HG03520 (cell line): ENCODE data around the gene RGS12.

Experiments used
- ATAC-seq: cut with Tn5 transposase; IDR thresholded peaks from one replicate; pipeline ENCODE4 v1.9.1; 2021; ENCODE audit warnings: mild to moderate bottlenecking, moderate library complexity; ENCODE audit not compliant: unreplicated experiment

Gene RGS12

GRCh38 chr4:3307486-3307885, 14.7 kb downstream of the RGS12 start:
- no peak for ATAC-seq

- ATAC-seq = no peak
These were observed 15.2 kb downstream of the RGS12 start for GRCh38 chr4:3307891-3308575.

DNA sequence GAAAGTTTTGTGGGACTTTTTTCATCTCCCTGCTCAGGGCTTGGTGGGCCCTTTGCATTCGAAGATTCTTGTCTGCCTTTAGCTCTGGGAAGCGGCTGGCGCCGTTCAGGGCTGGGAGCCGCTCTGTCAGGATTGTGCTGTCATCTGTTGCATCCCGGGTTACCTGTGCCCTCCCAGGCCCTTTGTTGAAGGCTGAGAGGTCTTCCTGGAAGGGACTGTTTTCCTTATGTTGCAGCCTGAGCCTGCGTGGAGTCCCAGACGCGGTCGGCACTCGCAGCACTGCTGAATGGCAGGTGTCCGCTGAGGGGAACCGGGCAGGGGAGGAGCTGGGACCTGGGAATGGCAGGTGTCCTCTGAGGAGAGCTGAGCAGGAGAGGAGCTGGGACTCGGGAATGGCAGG, 15.9 kb downstream of the RGS12 start:
- no peak for ATAC-seq

- no peak for ATAC-seq
These were observed 17.7 kb downstream of the RGS12 start for GRCh38 chr4:3310301-3311094.

DNA sequence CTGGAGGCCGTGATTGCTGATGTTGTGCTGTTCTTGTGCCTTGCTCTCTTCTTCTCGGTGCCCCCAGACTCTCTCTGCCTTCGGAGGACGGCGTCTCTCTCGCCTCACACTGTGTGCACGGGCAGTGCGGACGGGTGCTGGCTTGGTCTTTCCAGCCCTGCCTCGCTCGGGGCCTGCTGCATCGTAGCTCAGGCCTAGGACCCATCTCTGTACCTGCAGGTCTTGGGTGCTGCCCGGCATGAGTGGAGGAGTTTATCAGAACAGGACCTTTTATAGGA, 18.2 kb downstream of the RGS12 start:
- ATAC-seq = no peak

- no peak for ATAC-seq
These were observed 18.8 kb downstream of the RGS12 start for GRCh38 chr4:3311489-3312171.

DNA sequence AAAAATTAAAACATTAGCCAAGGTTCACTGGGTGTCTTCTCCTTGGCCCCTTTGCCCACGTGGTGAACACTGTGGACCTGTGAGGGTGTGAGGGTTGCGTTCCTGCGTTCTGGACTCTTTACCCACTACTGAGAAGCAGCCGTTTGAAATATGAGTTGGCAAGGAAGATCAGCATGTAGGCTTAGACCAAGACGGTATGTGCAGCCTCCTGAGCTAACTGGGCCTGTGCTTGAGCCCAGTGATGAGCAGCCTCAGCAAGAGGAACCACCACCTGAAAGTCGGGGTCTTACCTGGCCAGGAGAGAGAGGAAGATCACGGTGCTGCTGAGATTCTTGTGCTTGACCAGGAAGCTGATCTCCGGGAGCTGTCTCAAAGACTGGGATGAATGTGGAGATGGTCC, 19.5 kb downstream of the RGS12 start:
- no peak for ATAC-seq

GRCh38 chr4:3313139-3313538, 20.3 kb downstream of the RGS12 start:
- no peak for ATAC-seq

GRCh38 chr4:3313556-3314228, 20.9 kb downstream of the RGS12 start:
- no peak for ATAC-seq

DNA sequence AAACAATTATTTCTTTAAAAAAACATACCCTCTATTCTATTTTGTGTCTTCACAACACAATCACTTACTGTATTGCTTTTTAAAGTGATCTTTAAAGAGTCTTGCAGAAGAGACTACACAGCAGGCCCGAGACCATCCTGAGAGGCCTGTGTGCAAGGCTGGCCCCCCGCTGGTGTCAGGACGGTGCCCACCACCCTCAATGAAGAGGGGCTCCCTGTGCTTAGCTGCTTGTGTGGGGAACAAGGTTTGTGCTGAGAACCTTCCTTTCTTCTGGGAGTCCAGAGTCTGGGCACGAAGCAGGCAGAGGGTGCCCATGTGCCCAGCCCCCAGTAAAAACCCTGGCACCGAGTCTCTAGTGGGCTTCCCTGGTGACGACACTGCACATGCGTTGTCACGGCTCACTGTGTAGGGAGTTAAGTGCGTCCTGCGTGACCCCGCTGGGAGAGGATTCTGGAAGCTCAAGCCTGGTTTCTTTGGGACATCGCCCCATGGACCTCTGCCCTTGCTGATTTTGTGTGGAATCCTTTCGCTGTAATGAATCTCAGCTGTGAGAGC, 22.0 kb downstream of the RGS12 start:
- ATAC-seq = no peak

DNA sequence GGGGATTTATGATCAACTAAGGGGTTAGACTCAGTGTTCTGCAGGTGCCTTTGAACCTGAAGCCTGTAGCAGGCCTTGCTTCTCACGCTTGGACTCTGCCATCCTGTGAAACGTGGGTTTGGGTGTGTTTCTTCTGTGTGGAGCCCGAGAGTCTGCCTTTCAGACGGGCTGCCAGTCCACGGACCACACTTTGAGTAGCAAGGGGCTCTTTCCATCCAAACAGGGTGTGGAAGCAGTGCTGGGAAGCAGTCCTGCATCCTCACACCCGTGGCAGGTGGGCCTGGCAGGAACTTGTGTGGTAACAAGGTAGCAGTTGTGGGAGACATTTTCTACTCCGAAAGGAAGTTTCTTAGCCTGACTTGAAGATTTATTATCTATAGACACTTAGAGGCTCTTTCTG, 22.7 kb downstream of the RGS12 start:
- ATAC-seq = no peak

GRCh38 chr4:3316146-3316545, 23.3 kb downstream of the RGS12 start:
- no peak for ATAC-seq

GRCh38 chr4:3317011-3317655, 24.3 kb downstream of the RGS12 start:
- ATAC-seq = no peak

DNA sequence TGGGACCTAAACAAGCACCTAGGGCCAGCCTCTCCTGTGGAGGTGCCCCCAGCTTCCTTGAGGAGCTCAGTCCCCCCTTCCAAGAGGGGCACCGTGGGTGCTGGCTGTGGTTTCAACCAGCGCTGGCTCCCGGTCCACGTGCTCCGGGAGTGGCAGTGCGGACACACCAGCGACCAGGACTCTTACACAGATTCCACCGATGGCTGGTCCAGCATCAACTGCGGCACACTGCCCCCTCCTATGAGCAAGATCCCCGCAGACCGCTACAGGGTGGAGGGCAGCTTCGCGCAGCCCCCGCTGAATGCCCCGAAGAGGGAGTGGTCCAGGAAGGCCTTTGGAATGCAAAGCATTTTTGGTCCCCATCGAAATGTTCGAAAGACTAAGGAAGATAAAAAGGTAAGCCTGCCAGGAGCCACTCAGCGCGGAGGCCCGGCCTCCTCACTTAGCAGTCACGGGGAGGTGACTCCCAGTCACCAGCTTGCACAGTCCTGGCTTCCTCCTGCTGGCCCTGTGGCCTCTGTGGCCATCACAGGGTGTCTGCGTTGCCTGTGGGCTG, 24.9 kb downstream of the RGS12 start:
- ATAC-seq = no peak

DNA sequence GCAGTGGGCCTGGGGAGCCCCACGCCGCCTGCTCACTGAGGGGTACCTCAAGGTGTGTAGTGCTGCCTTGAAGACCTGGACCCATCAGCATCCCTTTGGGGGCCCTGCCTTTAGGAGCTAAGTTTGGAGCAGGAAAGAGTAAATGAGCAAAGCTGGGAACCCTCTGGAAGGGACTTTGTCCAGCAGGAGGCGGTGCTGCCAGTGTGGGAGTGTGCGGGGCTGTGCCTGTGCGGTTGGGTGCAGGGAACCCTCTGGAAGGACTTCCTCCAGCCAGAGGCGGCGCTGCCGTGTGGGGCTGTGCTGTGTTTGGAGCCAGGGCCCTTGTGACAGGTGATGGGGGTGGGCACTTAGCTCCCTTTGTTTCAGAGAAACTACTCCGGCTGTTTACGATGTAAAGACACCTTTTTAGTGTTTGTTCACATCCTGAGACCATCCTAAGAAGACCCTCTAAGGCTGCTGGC, 25.8 kb downstream of the RGS12 start:
- no peak for ATAC-seq

GRCh38 chr4:3320361-3321023, 27.7 kb downstream of the RGS12 start:
- ATAC-seq = no peak

GRCh38 chr4:3321295-3321889, 28.6 kb downstream of the RGS12 start:
- no peak for ATAC-seq

GRCh38 chr4:3322059-3322550, 29.3 kb downstream of the RGS12 start:
- ATAC-seq = no peak

DNA sequence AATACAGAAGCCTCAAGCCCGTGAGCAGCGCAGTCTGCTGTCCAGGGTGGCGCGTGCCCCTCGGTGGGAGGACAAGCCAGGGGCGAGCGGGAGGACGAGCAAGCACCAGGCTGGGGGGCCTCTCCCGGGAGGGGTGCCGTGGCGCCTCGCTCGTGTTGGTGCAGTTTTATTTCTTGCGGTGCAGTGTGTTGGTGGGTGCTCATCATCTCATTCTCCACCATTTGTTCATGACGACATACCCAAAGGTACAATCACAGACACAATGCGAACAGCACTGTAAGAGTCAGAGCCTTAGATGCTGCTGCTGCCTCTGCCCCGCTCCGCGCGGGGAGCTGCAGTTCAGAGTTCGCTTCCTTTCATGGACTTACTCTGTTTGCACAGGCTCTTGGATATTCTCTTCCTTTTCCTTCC, 30.3 kb downstream of the RGS12 start:
- no peak for ATAC-seq
